Activated CD4-positive, alpha-beta T cell treated with anti-CD3 and anti-CD28 coated beads, Interleukin-2, amount 50 U/mL, for 1 hour (primary cell): ENCODE data around the gene HBD.
"Not testable (repeated sequence)": the region's sequence is repeated elsewhere in the genome, so short reads cannot be mapped to it uniquely, and the experiment has no call there.

Source experiments
- DNase-seq: peaks from one replicate; pipeline ENCODE4 v3.0.0-alpha.2; 2020

Gene HBD

GRCh38 chr11:5252919-5253265 lies 18.6 kb upstream of the HBD start:
- DNase-seq: no peak

GRCh38 chr11:5252192-5252918 lies 18.1 kb upstream of the HBD start:
- no peak for DNase-seq

GRCh38 chr11:5251746-5252145 lies 17.5 kb upstream of the HBD start:
- DNase-seq: no peak

- DNase-seq: no peak
These were observed 16.4 kb upstream of the HBD start for GRCh38 chr11:5250543-5251204.

- DNase-seq: not testable (repeated sequence)
These were observed 15.6 kb upstream of the HBD start, which contains the start of gene HBG1 for GRCh38 chr11:5249807-5250396. Gene HBG1 (minus strand): TSS chr11:5249857. CDS start chr11:5249804, 53 bp downstream.

GRCh38 chr11:5248498-5248897 lies 14.2 kb upstream of the HBD start:
- DNase-seq: not testable (repeated sequence)

GRCh38 chr11:5247472-5248192 lies 13.3 kb upstream of the HBD start:
- DNase-seq: no peak

GRCh38 chr11:5246772-5247471 lies 12.6 kb upstream of the HBD start:
- DNase-seq: no peak

GRCh38 chr11:5245155-5245554 lies 10.9 kb upstream of the HBD start:
- DNase-seq: no peak

- DNase-seq: no peak
These were observed 9.5 kb upstream of the HBD start for GRCh38 chr11:5243816-5244180.

GRCh38 chr11:5242933-5243815 lies 8.9 kb upstream of the HBD start:
- DNase-seq: no peak

- DNase-seq: no peak
These were observed 7.9 kb upstream of the HBD start for GRCh38 chr11:5242208-5242607.

GRCh38 chr11:5241458-5241857 lies 7.2 kb upstream of the HBD start:
- DNase-seq: no peak

- DNase-seq: no peak
These were observed 6.2 kb upstream of the HBD start for GRCh38 chr11:5240458-5240857.

- no peak for DNase-seq
These were observed 5.8 kb upstream of the HBD start for GRCh38 chr11:5240056-5240455.

GRCh38 chr11:5239046-5239445 lies 4.8 kb upstream of the HBD start:
- no peak for DNase-seq

- no peak for DNase-seq
These were observed 4.2 kb upstream of the HBD start for GRCh38 chr11:5238486-5238885.

- no peak for DNase-seq
These were observed 3.1 kb upstream of the HBD start for GRCh38 chr11:5237420-5237819.

- no peak for DNase-seq
These were observed 1.2 kb upstream of the HBD start for GRCh38 chr11:5235364-5236095.

GRCh38 chr11:5233307-5233706 lies 976 bp downstream of the HBD start:
- no peak for DNase-seq

GRCh38 chr11:5232821-5233220 lies 1.5 kb downstream of the HBD start:
- DNase-seq: no peak
